SU-DHL-6 (cell line): ENCODE results near the gene PDE7B.

Experiments used
- H2AFZ ChIP-seq: fragments of 200-600 bp; sonication (generic); 2 replicates; pipeline ENCODE4 v1.6.1; 2014; ENCODE audit warnings: low read depth, mild to moderate bottlenecking, moderate library complexity, mixed read lengths, antibody characterized with exemption, low read length; ENCODE audit not compliant: severe bottlenecking
- H3F3A ChIP-seq: fragments of 200-600 bp; shearing (Covaris generic); 2 replicates; pipeline ENCODE4 v1.6.0; 2016; ENCODE audit warnings: antibody characterized with exemption, mild to moderate bottlenecking; ENCODE audit not compliant: insufficient read depth
- H3K27ac ChIP-seq: fragments of 200-600 bp; sonication (generic); 2 replicates; pipeline ENCODE4 v1.5.1; 2016; ENCODE audit warnings: low read depth, mild to moderate bottlenecking, low read length, moderate library complexity, mixed read lengths
- H3K27me3 ChIP-seq: fragments of 200-600 bp; sonication (generic), shearing (Covaris generic); 2 replicates; pipeline ENCODE4 v1.6.0; 2014; ENCODE audit warnings: mild to moderate bottlenecking, low read length
- H3K36me3 ChIP-seq: fragments of 200-600 bp; sonication (generic); 2 replicates; pipeline ENCODE4 v1.6.1; 2014; ENCODE audit warnings: mild to moderate bottlenecking, low read length, mixed read lengths
- H3K4me2 ChIP-seq: fragments of 300-600, 200-600 bp; shearing (Covaris generic), sonication (generic); 2 replicates; pipeline ENCODE4 v1.6.0; 2014; ENCODE audit warnings: low read length, low read depth, mild to moderate bottlenecking; ENCODE audit not compliant: poor library complexity, severe bottlenecking
- H3K4me3 ChIP-seq: fragments of 200-600 bp; sonication (generic); 2 replicates; pipeline ENCODE4 v1.5.1; 2014; ENCODE audit warnings: antibody characterized with exemption, low read length, mild to moderate bottlenecking, mixed read lengths; ENCODE audit not compliant: insufficient read depth, poor library complexity, severe bottlenecking
- H3K79me2 ChIP-seq: fragments of 200-600 bp; sonication (generic); 2 replicates; pipeline ENCODE4 v1.6.1; 2014; ENCODE audit warnings: mild to moderate bottlenecking, low read length, moderate library complexity; ENCODE audit not compliant: insufficient read depth
- H3K9ac ChIP-seq: fragments of 200-600 bp; sonication (generic); 2 replicates; pipeline ENCODE4 v1.7.0; 2014; ENCODE audit warnings: mild to moderate bottlenecking, low read length
- H3K9me2 ChIP-seq: fragments of 200-600 bp; sonication (generic); replicated peaks from 2 replicates; pipeline ENCODE4 v1.6.1; 2014; ENCODE audit warnings: low read length; ENCODE audit not compliant: insufficient read depth
- H3K9me3 ChIP-seq: fragments of 200-600 bp; sonication (generic); 2 replicates; pipeline ENCODE4 v1.6.1; 2014; ENCODE audit warnings: low read length, mixed read lengths; ENCODE audit not compliant: insufficient read depth
- H4K20me1 ChIP-seq: fragments of 200-600 bp; sonication (generic); 2 replicates; pipeline ENCODE4 v1.6.1; 2014; ENCODE audit warnings: low read depth, mild to moderate bottlenecking, antibody characterized with exemption, low read length, moderate library complexity, mixed read lengths
- EZH2phosphoT487 ChIP-seq: fragments of 200-600 bp; sonication (generic), shearing (Covaris generic); conservative IDR thresholded peaks from 2 replicates; pipeline ENCODE4 v1.6.1; 2018; ENCODE audit warnings: mild to moderate bottlenecking, antibody characterized with exemption, low read length, moderate library complexity, mixed read lengths
- TF ChIP-seq, protein P1 (sequence below): fragments of 200-600 bp; sonication (generic); IDR thresholded peaks from one replicate; pipeline ENCODE4 v1.5.1; 2017; ENCODE audit warnings: antibody characterized with exemption, mild to moderate bottlenecking, low read length, moderate library complexity; ENCODE audit not compliant: insufficient read depth, poor library complexity, severe bottlenecking

The PDE7B gene

DNA sequence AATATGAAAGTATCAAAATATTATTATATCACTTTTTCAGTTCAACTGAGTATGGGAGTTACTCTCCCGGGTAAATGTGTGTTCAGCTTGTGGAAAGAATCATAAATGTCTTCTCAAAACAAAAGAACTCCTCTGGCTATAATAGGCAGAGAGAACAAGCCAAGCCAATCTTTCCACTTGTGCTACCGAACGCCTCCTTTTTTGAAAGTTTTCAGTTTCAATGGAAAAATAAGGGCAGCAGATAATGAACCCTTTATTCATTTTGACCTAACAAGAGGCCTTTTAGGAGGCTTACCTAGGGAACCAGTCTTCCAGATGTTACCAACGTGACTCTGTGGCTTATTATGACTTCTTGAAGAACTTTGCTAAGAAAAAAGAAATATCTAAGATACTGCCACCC is 67.5 kb downstream of the PDE7B start:
- Histone ChIP-seq H3K27ac (no peak overlapping the region), H3K27me3 (no peaks in the 10 kb centered on the region)

GRCh38 chr6:135920689-135921088 is 69.2 kb downstream of the PDE7B start:
- no peak for TF ChIP-seq EZH2phosphoT487
- TF ChIP-seq, protein P1, sequence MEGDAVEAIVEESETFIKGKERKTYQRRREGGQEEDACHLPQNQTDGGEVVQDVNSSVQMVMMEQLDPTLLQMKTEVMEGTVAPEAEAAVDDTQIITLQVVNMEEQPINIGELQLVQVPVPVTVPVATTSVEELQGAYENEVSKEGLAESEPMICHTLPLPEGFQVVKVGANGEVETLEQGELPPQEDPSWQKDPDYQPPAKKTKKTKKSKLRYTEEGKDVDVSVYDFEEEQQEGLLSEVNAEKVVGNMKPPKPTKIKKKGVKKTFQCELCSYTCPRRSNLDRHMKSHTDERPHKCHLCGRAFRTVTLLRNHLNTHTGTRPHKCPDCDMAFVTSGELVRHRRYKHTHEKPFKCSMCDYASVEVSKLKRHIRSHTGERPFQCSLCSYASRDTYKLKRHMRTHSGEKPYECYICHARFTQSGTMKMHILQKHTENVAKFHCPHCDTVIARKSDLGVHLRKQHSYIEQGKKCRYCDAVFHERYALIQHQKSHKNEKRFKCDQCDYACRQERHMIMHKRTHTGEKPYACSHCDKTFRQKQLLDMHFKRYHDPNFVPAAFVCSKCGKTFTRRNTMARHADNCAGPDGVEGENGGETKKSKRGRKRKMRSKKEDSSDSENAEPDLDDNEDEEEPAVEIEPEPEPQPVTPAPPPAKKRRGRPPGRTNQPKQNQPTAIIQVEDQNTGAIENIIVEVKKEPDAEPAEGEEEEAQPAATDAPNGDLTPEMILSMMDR: no peak
- H3K4me3 ChIP-seq: no peak overlapping the region
- H3F3A ChIP-seq: no peaks in the 10 kb centered on the region
- H4K20me1 ChIP-seq: no peaks in the 10 kb centered on the region
- no peak overlapping the region for H2AFZ ChIP-seq
- H3K27ac ChIP-seq: no peak overlapping the region
- no peaks in the 10 kb centered on the region for H3K36me3 ChIP-seq
- H3K9me3 ChIP-seq: no peaks in the 10 kb centered on the region
- no peak overlapping the region for H3K9ac ChIP-seq
- H3K27me3 ChIP-seq: no peaks in the 10 kb centered on the region
- no peaks in the 10 kb centered on the region for H3K79me2 ChIP-seq
- no peak overlapping the region for H3K4me2 ChIP-seq
- H3K9me2 ChIP-seq: no peaks in the 10 kb centered on the region

More for the DNA sequence above, 67.5 kb downstream of the PDE7B start:
- H3K9ac ChIP-seq: no peak overlapping the region
- H3K4me2 ChIP-seq: no peak overlapping the region
- no peaks in the 10 kb centered on the region for H4K20me1 ChIP-seq
- no peaks in the 10 kb centered on the region for H3F3A ChIP-seq
- no peaks in the 10 kb centered on the region for H3K79me2 ChIP-seq
- H2AFZ ChIP-seq: no peak overlapping the region
- TF ChIP-seq, protein P1: no peak
- TF ChIP-seq EZH2phosphoT487: no peak
- H3K36me3 ChIP-seq: no peaks in the 10 kb centered on the region
- no peak overlapping the region for H3K4me3 ChIP-seq
- no peaks in the 10 kb centered on the region for H3K9me2 ChIP-seq
- no peaks in the 10 kb centered on the region for H3K9me3 ChIP-seq

DNA sequence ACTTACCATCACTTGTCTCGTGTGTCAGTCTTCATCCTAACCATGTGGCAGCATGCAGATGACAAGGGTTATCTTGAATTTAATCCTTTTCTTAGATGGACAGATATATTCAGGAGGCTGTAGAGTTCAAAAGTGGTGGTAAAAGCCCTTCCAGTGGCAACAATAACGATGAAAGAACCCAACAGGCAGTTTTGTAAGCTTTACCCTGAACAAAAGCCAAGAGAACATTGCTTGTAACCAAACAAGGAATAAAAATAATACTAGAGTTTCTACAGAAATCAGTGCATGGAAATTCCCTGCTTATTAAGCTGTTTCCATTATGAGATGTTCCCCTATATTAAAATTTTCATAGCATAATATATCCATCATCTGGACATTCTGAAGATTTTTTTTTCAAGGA is 69.7 kb downstream of the PDE7B start:
- no peaks in the 10 kb centered on the region for H3K27me3 ChIP-seq
- H3K4me2 ChIP-seq: no peak overlapping the region
- H3K79me2 ChIP-seq: no peaks in the 10 kb centered on the region
- H2AFZ ChIP-seq: no peak overlapping the region
- H3F3A ChIP-seq: no peaks in the 10 kb centered on the region
- no peak overlapping the region for H3K9ac ChIP-seq
- H3K9me3 ChIP-seq: no peaks in the 10 kb centered on the region
- no peaks in the 10 kb centered on the region for H4K20me1 ChIP-seq
- H3K9me2 ChIP-seq: no peaks in the 10 kb centered on the region
- no peak overlapping the region for H3K4me3 ChIP-seq
- H3K36me3 ChIP-seq: no peaks in the 10 kb centered on the region
- H3K27ac ChIP-seq: no peak overlapping the region
- TF ChIP-seq EZH2phosphoT487: no peak
- TF ChIP-seq, protein P1: no peak
